ENCODE data around the gene PWWP2B. TPM values are rescaled to one million over a fixed set of nuclear protein-coding genes. Genes with fewer than 3 reads are reported as not detected.

Gene PWWP2B
- total RNA-seq, 1 experiment from 2014 or later, result 19.3 TPM

- CTCF ChIA-PET, result no interaction called here
These were observed 1.9 kb upstream of the PWWP2B start for GRCh38 chr10:132394936-132395703.

GRCh38 chr10:132395704-132396493 lies 1.1 kb upstream of the PWWP2B start:
- Mint-ChIP-seq H3K36me3 (ENCODE audit: insufficient read depth, unreplicated experiment) (peaks cover 6% of the 10 kb centered on the region), H3K27me3 (ENCODE audit: insufficient read depth, unreplicated experiment) (no peaks in the 10 kb centered on the region), H3K9me3 (ENCODE audit: unreplicated experiment) (peaks cover 14% of the 10 kb centered on the region), H3K4me1 (ENCODE audit: low read depth, unreplicated experiment) (no peaks in the 10 kb centered on the region), H3K27ac (ENCODE audit: unreplicated experiment) (no peak overlapping the region), H3K4me3 (ENCODE audit: unreplicated experiment) (peak overlapping the region; percentile 56)
- DNase-seq, result peak; percentile 71 to 80
- H3K4me1 ChIP-seq, result peaks cover 20% of the 10 kb centered on the region
- BruUV-seq (replicated peaks), result TSS peak; percentile 23
- no peak for TF ChIP-seq CTCF (IDR thresholded peaks at IDR 0.05; ENCODE audit: insufficient read depth in 1 of 2, low read depth in 1 of 2, low read length in 1 of 2, severe bottlenecking in 1 of 2, unreplicated experiment in 1 of 2)
- H3K27me3 ChIP-seq (replicated peaks; ENCODE audit: control insufficient read depth, insufficient read depth, low read length), result no peaks in the 10 kb centered on the region
- intact Hi-C loops (cut with micrococcal nuclease; ENCODE audit: unreplicated experiment), result loop anchor here (2.0 kb wide), 1 partner anchor 57 kb away; no protein-coding TSS in a partner anchor
- ChIA-PET CTCF (no interaction called here), POLR2A (no interaction called here)
- H3K36me3 ChIP-seq (ENCODE audit: control insufficient read depth, insufficient read depth, low read length), result 0 out of 2 replicates have a peak, but pooled peaks cover 4% of the 10 kb centered on the region
- H3K4me3 ChIP-seq (ENCODE audit: low read depth, low read length), result peak overlapping the region; percentile 59
- H3K9me3 ChIP-seq, result no peaks in the 10 kb centered on the region

More at GRCh38 chr10:132394936-132395703, 1.9 kb upstream of the PWWP2B start:
- no peaks in the 10 kb centered on the region for H3K4me1 Mint-ChIP-seq (ENCODE audit: low read depth, unreplicated experiment)
- 0 out of 2 replicates have a peak, but pooled peaks cover 4% of the 10 kb centered on the region for H3K36me3 ChIP-seq (ENCODE audit: control insufficient read depth, insufficient read depth, low read length)
- no peaks in the 10 kb centered on the region for H3K27me3 ChIP-seq (replicated peaks; ENCODE audit: control insufficient read depth, insufficient read depth, low read length)
- no peak overlapping the region for H3K27ac Mint-ChIP-seq (ENCODE audit: unreplicated experiment)
- intact Hi-C loops (cut with micrococcal nuclease; ENCODE audit: unreplicated experiment), result no loop called here
- peaks cover 20% of the 10 kb centered on the region for H3K4me1 ChIP-seq
- peaks cover 6% of the 10 kb centered on the region for H3K36me3 Mint-ChIP-seq (ENCODE audit: insufficient read depth, unreplicated experiment)
- H3K4me3 Mint-ChIP-seq (ENCODE audit: unreplicated experiment), result peak overlapping the region; percentile 56
- DNase-seq, result no peak
- POLR2A ChIA-PET, result no interaction called here
- H3K9me3 Mint-ChIP-seq (ENCODE audit: unreplicated experiment), result peaks cover 14% of the 10 kb centered on the region
- H3K27me3 Mint-ChIP-seq (ENCODE audit: insufficient read depth, unreplicated experiment), result no peaks in the 10 kb centered on the region
- H3K4me3 ChIP-seq (ENCODE audit: low read depth, low read length), result peak overlapping the region; percentile 59
- no peaks in the 10 kb centered on the region for H3K9me3 ChIP-seq
- no TSS peak for BruUV-seq (replicated peaks)
- TF ChIP-seq CTCF (IDR thresholded peaks at IDR 0.05; ENCODE audit: insufficient read depth in 1 of 2, low read depth in 1 of 2, low read length in 1 of 2, severe bottlenecking in 1 of 2, unreplicated experiment in 1 of 2), result no peak

GRCh38 chr10:132396494-132397035 lies 435 bp upstream of the PWWP2B start:
- H3K36me3 Mint-ChIP-seq (ENCODE audit: insufficient read depth, unreplicated experiment), result peaks cover 6% of the 10 kb centered on the region
- no TSS peak for BruUV-seq (replicated peaks)
- intact Hi-C loops (cut with micrococcal nuclease; ENCODE audit: unreplicated experiment), result loop anchor here (2.0 kb wide), 1 partner anchor 56 kb away; no protein-coding TSS in a partner anchor
- H3K27ac Mint-ChIP-seq (ENCODE audit: unreplicated experiment), result no peak overlapping the region
- peak overlapping the region; percentile 56 for H3K4me3 Mint-ChIP-seq (ENCODE audit: unreplicated experiment)
- Histone ChIP-seq H3K4me3 (ENCODE audit: low read depth, low read length) (peak overlapping the region; percentile 59), H3K36me3 (ENCODE audit: control insufficient read depth, insufficient read depth, low read length) (peaks cover 5% of the 10 kb centered on the region; the same call in 1 of the 2 replicates), H3K4me1 (peaks cover 20% of the 10 kb centered on the region), H3K27me3 (replicated peaks; ENCODE audit: control insufficient read depth, insufficient read depth, low read length) (no peaks in the 10 kb centered on the region), H3K9me3 (no peaks in the 10 kb centered on the region)
- H3K4me1 Mint-ChIP-seq (ENCODE audit: low read depth, unreplicated experiment), result no peaks in the 10 kb centered on the region
- peak; percentile 3 to 13 for TF ChIP-seq CTCF (IDR thresholded peaks at IDR 0.05; ENCODE audit: insufficient read depth in 1 of 2, low read depth in 1 of 2, low read length in 1 of 2, severe bottlenecking in 1 of 2, unreplicated experiment in 1 of 2)
- H3K27me3 Mint-ChIP-seq (ENCODE audit: insufficient read depth, unreplicated experiment), result no peaks in the 10 kb centered on the region
- H3K9me3 Mint-ChIP-seq (ENCODE audit: unreplicated experiment), result peaks cover 13% of the 10 kb centered on the region
- ChIA-PET POLR2A (no interaction called here), CTCF (no interaction called here)
- peak; percentile 63 to 85 for DNase-seq
